NCI-H345 treated with DMSO at 0.1 percent for 48 hours (cell line): ENCODE results near the gene GPC5.
"Not testable (repeated sequence)": the region's sequence is repeated elsewhere in the genome, so short reads cannot be mapped to it uniquely, and the experiment has no call there.

ENCODE experiments used
- DNase-seq: peaks from one replicate; lab custom pipeline; 2025; ENCODE audit not compliant: unreplicated experiment; lab: John Stamatoyannopoulos, UW

The GPC5 gene

DNA sequence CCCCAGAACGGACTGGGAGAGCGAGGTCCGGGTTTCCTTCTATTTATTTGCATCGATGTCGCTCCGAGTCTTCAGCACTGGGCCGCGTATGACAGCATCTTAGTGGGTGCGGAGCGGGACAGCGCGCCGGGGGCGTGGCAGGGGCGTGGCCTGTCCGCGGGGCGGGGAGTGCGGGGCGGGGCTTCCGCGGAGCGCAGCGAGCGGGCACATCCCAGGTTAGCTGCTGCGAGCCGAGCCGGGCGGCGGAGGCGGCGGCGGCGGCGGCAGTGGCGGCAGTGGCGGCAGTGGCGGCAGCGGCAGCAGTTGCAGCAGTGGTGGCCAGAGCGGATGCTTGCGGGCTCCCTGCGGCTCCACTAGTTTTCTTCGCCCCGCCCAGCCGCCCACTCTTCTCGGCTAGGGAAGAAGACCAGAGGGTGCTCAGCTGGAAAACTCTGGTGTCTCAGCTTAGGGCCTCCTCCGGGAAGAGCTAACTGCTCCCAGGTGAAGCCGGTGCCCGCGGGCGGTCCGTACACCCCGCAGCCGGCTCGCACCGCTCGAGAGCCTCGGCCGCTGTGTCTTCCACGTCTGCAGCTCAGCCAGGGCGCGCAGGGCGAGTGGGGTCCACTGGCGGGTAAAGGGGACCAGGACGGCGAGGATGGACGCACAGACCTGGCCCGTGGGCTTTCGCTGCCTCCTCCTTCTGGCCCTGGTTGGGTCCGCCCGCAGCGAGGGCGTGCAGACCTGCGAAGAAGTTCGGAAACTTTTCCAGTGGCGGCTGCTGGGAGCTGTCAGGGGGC, at the start of gene GPC5:
Gene GPC5 (plus strand): TSS at position 209 of the 776 bp plus-strand sequence.
- peak; percentile 31 for DNase-seq

DNA sequence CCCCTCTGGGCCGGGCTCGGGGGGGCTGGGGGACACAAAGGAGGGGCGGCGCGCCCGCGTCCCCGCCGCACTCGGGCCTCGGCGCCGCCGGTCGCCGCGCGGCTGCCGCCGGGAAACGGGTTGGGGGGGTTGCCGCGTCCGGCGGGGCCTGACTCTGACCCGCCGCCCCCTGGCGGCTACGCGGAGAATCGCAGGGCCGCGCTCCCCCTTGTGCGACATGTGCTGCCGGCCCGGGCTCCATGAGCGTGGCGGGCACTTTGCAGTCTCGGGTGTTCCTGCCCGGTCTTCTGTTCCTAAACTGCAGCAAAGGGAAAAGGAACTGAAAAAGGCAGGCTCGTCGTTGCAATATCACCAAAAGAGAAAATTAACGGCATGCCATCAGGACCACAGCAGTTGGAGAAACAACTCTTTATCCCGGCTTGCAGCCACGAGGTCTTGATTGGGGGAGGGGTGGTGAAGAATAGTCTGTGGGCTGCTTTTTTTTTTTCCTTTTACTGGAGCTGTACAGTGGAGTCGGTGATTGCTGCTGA, 49.5 kb upstream of the GPC5 start:
- DNase-seq: peak; percentile 74

DNA sequence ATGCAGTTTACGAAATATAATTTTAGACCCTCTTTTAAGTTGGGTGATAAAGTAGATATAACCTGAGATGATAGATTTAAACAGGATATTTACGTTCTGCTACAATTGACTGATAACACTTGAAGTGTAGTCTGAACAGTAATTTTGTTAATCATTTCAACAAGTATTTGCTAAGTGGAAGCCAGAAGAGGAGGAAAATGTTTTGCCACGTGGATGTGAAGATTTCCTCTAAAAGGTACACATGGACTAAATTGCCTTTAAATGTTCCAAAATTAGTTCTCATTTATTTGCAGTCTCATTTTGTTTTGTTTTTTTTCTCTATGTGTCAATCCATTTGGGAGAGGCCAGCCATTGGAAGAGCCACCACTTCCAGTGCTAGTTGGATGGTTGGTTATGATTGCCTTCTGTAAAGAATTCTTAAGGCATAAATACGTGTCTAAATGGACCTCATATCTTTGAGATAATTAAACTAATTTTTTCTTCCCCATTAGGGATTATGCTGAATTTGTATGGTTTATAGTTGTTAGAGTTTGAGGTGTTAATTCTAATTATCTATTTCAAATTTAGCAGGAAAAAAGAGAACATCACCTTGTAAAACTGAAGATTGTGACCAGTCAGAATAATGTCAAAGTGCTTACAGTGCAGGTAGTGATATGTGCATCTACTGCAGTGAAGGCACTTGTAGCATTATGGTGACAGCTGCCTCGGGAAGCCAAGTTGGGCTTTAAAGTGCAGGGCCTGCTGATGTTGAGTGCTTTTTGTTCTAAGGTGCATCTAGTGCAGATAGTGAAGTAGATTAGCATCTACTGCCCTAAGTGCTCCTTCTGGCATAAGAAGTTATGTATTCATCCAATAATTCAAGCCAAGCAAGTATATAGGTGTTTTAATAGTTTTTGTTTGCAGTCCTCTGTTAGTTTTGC, 48.2 kb upstream of the GPC5 start:
- DNase-seq: no peak

DNA sequence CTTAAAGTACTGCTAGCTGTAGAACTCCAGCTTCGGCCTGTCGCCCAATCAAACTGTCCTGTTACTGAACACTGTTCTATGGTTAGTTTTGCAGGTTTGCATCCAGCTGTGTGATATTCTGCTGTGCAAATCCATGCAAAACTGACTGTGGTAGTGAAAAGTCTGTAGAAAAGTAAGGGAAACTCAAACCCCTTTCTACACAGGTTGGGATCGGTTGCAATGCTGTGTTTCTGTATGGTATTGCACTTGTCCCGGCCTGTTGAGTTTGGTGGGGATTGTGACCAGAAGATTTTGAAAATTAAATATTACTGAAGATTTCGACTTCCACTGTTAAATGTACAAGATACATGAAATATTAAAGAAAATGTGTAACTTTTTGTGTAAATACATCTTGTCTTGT, 47.3 kb upstream of the GPC5 start:
- no peak for DNase-seq

DNA sequence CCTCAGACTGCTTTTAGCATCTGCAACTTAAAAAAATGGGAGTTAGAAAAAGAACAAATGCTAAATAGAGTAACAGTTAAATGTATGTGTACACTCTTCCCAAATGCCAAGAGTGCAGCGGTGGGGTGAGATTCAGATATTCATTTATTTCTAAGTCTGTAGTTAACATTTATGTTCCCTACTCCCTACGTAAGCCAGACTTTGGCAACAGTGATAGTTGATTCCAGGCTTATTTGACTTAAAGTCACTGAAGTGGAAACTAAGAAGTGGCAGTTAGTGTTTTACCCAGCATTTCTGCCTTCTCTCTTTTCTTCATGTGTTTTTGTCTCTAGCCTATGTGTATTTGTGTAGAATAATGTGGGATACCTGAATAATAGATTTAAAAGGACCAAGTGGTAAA, 46.4 kb upstream of the GPC5 start:
- no peak for DNase-seq

DNA sequence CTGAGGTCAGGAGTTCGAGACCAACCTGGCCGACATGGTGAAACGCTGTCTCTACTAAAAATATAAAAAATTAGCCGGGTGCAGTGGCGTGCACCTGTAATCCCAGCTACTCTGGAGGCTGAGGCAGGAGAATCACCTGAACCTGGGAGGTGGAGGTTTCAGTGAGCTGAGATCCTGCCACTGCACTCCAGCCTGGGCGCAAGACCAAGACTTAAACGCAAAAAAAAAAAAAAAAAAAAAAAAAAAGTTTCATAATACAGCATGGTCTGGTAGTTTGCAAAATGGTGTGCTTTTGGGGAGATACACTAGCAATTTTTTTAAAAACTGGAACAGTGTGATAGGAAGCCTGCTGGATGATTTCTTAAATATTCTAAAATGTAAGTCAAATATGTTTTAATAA, 45.5 kb upstream of the GPC5 start:
- DNase-seq: not testable (repeated sequence)

DNA sequence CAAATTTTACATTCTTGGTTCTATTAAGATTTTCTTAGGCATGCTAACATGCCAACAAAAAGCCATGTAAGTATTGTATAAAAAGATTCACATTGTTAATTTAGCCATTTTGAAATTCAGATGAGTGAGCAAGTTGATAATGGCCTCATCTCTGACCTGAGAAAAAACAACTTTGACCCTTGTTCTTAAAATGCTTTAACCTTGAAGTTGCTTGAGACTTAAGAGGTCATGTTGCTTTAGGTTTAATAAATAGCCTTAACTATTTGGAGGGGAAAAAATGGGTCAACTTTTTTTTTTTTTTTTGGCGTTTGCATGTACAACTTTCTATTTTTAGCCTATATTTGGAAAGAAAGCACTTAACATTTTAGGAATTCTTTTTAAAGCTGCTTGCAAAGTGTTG, 44.9 kb upstream of the GPC5 start:
- no peak for DNase-seq

DNA sequence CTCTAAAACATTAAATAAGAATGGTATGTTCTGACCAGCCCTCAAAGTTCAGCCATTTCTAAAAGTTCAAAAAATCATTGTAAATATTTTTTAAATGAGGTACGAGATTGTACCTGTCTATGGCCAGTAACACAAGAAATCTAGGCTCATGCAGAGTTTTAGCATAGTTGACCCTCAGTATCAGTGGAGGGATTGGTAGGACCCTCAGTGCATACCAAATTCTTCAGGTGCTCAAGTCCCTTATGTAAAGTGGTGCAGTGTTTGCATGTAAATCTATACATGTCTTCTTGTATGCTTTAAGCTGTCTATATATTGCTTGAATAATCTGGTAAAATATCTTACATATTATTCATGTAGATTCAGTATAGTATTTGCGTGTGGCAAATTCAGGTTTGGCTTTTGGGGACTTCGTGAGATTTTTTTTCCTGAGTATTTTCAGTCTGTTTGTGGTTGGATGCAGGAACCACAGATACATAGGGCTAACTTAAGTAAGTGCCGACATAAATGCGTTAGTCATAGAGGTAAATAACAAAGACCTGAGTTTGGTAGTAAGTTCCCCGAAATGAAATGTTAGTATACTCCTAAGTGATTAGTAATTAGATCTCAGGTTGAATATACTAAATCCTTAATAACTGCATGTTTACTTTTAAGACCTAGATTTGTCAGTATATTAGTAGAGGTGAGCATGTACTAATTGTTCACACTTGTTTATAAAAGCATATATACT, 43.2 kb upstream of the GPC5 start:
- no peak for DNase-seq

DNA sequence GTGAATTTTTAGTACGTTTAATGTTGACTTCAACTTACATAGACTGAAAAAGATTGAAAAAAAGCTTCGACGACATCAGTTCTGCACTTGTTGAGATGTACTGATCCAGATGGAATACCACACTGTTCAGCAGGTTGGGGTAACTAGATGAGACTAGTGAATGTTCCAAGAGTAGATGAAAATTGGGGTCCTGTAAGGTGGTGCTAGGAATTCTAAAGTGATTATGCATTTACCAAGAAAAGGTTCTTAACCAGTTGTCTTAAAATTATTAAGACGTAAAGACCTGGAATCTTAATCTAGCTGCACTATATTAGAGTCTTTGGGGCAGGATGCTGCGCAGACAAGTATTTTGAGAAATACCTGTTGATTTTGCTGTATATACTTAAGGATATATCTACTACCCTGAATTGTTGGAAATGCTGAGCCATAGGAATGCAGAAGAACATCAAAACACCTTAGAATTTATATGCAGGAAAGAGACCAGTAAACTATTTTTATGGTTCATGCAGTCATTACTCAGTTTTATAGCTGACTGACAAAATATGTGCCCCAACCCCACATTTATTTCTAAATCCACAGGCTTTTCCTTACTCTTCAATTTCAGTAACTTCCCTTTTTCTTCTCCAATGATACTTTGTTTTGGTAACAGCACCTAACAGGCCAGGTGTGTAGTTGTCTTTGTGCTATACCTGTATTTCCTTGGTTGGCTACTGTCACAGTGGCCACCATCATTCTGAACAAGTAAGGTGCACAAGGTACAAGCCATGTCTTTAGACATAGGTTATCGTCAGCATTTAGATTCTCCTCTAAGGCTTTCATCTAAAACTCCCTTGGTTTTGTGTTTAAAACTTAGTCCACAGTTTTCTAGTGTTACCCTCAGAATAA, 42.4 kb upstream of the GPC5 start:
- no peak for DNase-seq

DNA sequence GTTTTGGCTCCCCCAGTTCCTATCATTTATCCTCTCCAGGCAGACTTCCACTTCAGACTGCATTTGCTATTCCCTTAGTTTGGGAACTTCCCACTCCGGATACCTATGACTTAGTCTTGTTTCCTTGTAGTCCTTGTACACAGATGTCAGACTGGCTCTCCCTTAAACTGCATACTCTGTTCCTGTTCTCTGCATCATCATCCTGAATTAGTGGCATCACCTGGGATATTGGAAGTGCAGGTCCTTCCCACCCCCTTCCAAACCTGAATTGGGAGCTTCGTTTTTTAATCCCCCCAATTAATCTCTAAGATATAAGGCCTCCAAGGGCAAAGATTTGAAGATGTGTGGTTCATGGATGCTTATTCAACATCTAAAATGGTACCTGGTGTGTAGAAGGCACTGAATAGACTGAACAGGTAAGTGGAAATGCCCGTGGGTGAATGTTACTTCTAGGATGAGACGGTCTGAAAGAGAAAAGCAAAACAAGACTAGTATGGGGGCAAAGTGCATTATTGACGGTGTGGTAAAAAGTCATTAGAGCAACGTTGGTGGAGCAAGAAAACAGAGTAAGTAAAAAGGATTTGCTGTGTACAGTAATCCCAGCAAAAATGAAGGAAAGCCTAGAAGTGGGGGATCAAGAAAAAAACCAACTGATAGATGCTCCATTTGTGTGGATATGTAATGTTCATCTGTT, 41.4 kb upstream of the GPC5 start:
- DNase-seq: no peak

DNA sequence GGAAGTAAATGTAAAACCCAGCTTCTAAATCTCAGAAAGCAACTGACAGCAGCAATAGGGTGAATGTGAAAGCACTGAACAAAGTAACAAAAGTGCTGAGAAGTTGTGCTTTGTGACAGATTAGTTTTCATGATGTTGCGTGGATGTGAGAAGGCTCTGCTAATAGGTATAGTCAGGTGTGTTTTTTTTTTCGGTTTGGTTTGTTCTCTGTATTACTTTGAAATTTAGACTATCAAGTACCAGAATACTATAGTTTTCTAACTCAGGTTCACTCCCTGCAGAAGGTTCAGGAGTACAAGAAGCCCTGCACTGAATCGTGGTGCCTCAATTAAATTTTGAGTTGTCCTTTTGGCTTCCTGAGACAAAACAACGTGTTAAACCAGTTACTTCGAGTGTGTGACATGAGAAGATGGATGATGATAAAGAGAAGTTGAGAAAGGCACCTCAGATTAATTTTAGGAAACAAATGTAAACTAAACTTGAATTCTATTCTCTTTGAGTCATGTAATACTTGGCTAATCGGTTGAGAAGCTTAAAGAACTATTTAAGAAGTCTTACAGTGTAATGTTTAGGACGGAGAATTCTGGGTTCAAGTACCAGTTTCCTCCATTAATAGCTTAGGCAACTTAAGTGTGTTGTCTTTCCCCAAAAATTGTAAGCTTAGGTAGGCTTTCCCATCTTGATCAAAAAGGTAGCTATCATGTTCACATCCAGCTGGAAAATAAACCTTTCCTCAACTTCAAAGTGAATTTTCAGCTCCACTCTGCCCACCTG, 40.6 kb upstream of the GPC5 start:
- no peak for DNase-seq

DNA sequence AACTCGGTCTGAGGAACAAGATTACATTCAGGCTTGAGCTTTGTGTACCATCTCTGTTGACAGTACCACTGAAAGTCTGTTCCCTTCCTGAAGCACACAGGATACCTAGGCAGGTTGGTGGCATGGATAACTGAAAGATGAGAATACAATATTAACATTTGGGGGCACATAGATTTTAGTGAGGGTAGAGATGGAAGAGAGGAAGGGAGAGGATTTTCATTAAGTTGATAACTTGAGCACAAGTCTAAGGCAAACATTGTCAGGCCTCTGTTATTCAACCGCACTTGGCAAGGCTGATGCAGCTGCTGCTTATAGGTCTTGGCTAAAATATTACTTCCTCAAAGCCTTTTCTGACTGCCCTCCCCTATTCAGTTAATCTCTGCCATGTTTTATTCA, 40.0 kb upstream of the GPC5 start:
- no peak for DNase-seq

DNA sequence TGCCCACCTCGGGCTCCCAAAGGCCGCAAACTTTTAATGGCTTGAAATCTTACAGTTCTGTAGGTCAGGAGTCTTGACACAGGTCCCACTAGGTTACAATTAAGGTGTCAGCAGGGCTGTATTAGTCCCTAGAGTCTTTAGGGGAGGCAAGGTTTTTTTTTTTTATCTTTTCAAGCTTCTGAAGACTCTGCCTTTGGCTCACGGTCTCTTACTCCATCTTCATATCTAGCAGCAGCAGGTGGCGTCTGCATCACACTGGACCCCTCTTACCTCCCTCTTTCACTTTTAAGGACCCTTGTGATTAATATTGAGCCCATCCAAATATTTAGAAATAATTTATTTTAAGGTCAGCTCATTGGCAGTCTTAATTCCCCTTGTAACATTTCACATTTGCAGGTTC, 39.3 kb upstream of the GPC5 start:
- DNase-seq: no peak

DNA sequence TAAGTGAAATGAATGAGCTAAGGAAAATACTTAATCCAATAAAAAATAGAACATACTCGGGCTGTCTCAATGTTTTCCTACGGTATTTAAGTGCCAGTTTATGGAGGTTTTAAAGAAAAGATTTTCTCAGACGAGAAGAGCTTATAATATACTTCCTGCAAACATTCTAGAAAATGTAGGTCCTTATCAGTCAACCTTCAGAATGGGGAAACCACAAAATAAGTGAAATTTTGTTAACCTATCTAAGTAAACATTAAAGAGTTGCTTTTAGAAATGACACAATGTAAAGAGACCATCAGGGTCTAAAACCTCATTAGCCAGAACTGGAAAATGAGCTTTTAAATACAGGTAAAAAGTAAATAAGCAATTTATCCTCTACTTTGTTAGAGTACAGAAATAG, 38.8 kb upstream of the GPC5 start:
- DNase-seq: no peak

DNA sequence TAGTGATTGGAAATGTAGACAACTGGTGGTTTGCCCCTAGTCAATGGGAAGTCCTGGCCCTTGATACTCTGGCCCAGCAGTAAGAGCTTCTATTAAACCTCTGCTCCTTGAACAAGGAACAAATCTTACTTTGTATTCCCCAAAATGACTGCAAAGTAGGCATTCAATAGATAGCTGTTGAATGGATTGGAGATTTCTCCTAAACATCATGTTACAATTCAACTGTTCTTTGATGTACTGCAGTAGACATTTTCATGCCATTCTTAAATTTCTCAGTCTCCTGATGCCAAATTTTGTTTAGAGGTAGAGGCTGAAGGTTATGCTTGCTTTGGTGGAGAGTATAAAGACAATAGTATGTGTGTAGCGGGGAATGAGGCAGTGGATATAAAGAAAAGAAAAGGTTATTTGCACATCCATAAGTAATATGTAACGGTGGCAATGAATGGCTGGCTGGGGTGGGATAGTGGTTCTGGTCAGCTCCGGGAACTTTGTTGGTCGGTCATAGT, 38.1 kb upstream of the GPC5 start:
- DNase-seq: no peak

DNA sequence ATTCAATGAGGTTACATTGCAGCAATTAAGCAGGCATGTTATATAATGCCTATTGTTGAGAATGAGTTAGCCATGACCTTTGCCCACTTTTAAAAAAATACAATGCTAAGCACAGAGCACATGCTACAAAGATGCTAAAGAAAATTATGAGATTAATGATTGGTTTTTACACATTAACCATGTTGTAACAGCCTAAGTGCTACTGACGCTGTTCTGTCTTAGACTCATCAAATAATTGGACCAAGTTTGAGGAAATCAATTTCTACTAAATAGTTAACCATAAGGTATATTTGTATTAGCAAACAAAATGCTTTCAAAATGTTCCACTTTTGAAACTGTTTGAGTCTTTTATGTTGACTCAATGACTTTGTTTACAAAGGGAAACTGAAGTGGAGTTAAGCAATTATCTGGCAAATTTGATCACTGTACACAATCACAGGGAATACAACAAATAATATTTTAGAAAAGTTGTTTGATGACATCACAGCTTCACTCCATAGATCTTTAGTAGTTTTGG, 36.6 kb upstream of the GPC5 start:
- no peak for DNase-seq

DNA sequence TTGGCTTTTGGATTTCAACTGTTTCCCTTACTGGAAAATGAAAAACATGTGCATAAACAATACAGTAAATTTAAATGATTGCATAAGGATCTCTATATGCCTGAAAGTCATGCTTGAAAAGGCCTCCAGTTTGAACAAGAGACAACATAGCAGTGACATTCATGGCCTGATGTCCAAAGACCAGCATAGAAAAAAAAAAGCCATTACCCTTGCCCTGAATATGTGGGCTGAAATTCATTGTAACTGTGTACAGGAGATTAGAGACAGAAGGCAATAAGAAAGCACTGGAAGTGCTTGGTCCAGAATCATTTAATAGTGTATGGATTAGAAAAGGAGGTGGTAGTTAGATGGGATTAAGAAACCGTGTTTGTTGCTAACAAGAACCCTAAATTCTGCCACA, 35.5 kb upstream of the GPC5 start:
- no peak for DNase-seq

DNA sequence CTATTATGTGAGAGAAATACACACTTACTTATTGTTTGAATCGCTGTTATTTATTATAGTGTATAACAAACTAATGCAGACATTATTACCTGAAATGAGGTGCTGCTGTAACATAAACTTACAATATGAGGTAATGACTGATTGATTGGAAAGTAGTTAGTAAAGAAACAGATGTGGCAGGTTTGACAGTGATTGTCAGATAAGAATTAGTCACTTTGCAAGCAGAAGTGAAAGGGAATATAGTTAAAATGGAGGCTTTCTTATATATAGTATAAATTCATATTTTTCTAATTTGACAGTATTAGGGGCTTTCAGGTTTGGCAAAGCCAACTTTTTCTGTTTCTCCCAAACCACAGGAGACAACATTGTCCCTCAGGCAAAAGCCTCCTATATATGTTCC, 30.3 kb upstream of the GPC5 start:
- DNase-seq: no peak
